ENCODE data around the gene OSBP2.

DNA sequence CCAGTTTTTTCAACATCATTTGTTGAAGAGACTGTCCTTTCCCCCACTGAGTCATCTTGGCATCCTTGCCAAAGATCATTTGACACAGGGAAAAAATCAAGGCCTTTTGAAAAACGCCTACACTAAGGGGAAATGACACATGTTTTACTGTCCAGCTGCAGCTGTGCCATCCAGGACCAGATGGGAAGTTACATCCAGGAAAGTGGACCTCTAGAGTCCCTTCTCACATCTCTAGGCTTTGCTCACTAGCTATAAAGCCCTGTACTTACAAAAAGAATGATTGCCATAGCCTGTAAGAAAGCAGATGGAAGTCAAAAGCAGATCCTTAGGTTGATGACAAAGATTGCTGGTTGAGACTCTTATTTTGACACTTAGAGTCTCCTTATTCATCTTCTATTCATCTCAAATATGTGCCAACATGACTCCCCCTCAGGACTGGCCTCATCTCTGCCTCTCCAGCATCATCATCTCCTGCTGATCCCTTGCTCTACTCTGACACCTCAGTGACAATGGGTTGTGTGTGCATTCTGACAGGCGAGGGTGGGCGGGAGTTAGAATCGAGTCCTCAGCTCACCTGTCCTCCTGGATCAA, 22.8 kb downstream of the OSBP2 start:
- TF ChIP-seq, protein P1, sequence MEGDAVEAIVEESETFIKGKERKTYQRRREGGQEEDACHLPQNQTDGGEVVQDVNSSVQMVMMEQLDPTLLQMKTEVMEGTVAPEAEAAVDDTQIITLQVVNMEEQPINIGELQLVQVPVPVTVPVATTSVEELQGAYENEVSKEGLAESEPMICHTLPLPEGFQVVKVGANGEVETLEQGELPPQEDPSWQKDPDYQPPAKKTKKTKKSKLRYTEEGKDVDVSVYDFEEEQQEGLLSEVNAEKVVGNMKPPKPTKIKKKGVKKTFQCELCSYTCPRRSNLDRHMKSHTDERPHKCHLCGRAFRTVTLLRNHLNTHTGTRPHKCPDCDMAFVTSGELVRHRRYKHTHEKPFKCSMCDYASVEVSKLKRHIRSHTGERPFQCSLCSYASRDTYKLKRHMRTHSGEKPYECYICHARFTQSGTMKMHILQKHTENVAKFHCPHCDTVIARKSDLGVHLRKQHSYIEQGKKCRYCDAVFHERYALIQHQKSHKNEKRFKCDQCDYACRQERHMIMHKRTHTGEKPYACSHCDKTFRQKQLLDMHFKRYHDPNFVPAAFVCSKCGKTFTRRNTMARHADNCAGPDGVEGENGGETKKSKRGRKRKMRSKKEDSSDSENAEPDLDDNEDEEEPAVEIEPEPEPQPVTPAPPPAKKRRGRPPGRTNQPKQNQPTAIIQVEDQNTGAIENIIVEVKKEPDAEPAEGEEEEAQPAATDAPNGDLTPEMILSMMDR (conservative IDR thresholded peaks at IDR 0.05; ENCODE audit: low read depth in 2 of 2), result no peak
- TF ChIP-seq POLR2AphosphoS5 (IDR thresholded peaks at IDR 0.05; ENCODE audit: low read depth), result no peak
- TF ChIP-seq, protein P2, sequence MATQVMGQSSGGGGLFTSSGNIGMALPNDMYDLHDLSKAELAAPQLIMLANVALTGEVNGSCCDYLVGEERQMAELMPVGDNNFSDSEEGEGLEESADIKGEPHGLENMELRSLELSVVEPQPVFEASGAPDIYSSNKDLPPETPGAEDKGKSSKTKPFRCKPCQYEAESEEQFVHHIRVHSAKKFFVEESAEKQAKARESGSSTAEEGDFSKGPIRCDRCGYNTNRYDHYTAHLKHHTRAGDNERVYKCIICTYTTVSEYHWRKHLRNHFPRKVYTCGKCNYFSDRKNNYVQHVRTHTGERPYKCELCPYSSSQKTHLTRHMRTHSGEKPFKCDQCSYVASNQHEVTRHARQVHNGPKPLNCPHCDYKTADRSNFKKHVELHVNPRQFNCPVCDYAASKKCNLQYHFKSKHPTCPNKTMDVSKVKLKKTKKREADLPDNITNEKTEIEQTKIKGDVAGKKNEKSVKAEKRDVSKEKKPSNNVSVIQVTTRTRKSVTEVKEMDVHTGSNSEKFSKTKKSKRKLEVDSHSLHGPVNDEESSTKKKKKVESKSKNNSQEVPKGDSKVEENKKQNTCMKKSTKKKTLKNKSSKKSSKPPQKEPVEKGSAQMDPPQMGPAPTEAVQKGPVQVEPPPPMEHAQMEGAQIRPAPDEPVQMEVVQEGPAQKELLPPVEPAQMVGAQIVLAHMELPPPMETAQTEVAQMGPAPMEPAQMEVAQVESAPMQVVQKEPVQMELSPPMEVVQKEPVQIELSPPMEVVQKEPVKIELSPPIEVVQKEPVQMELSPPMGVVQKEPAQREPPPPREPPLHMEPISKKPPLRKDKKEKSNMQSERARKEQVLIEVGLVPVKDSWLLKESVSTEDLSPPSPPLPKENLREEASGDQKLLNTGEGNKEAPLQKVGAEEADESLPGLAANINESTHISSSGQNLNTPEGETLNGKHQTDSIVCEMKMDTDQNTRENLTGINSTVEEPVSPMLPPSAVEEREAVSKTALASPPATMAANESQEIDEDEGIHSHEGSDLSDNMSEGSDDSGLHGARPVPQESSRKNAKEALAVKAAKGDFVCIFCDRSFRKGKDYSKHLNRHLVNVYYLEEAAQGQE (IDR thresholded peaks at IDR 0.05; ENCODE audit: unreplicated experiment), result no peak
- no peak for TF ChIP-seq EZH2 (IDR thresholded peaks at IDR 0.05; ENCODE audit: low read depth, unreplicated experiment)
